IMR-90 (cell line): Measurements from ENCODE around the gene POMGNT1. TPM values are rescaled to one million over a fixed set of nuclear protein-coding genes. Genes with fewer than 3 reads are reported as not detected.

ENCODE experiments used
- ATAC-seq: fragments of 200-7000 bp; cut with Tn5 transposase; 2 replicates; pipeline ENCODE4 v1.9.1; 2020; ENCODE audit warnings: low read depth, mild to moderate bottlenecking, moderate library complexity
- BruUV-seq: library from RNA; stranded (reverse); fragments of 400-500 nt; replicated peaks from 2 replicates; lab custom pipeline; 2021; lab: Mats Ljungman, UMichigan
- CTCF ChIA-PET: fragments of 300-600 bp; formaldehyde crosslinking; extraction: SDS; loops from one replicate; lab custom pipeline; 2021; ENCODE audit warnings: antibody characterized with exemption; lab: Yijun Ruan, JAX
- POLR2A ChIA-PET: fragments of 300-600 bp; sonication (Branson Sonifier 250); formaldehyde crosslinking; loops from one replicate; lab custom pipeline; 2022; ENCODE audit warnings: antibody characterized with exemption; ENCODE audit not compliant: unreplicated experiment; lab: Charles Lee
- DNase-seq: peaks from one replicate; pipeline ENCODE4 v3.0.0; 2013
- H2AFZ ChIP-seq: replicated peaks from 2 replicates; pipeline ENCODE3; 2013; ENCODE audit warnings: low read length, mild to moderate bottlenecking; ENCODE audit not compliant: poor library complexity
- H2AK5ac ChIP-seq: 2 replicates; pipeline ENCODE4 v1.6.1; 2013; ENCODE audit warnings: low read depth, low read length, inconsistent platforms
- H2AK9ac ChIP-seq: replicated peaks from 2 replicates; pipeline ENCODE3; 2013; ENCODE audit warnings: mild to moderate bottlenecking, low read depth, low read length, moderate library complexity; ENCODE audit not compliant: poor library complexity
- H2BK120ac ChIP-seq: 2 replicates; pipeline ENCODE4 v1.6.1; 2013; ENCODE audit warnings: low read depth, low read length, inconsistent platforms
- H2BK15ac ChIP-seq: 3 replicates; pipeline ENCODE4 v1.6.1; 2013; ENCODE audit warnings: low read depth, low read length, inconsistent platforms
- H2BK20ac ChIP-seq: 2 replicates; pipeline ENCODE4 v1.6.1; 2013; ENCODE audit warnings: low read depth, mild to moderate bottlenecking, inconsistent platforms, low read length, moderate library complexity
- H2BK5ac ChIP-seq: 2 replicates; pipeline ENCODE4 v1.6.1; 2013; ENCODE audit warnings: mild to moderate bottlenecking, low read depth, low read length, inconsistent platforms; ENCODE audit not compliant: poor library complexity, severe bottlenecking
- H3K14ac ChIP-seq: replicated peaks from 2 replicates; pipeline ENCODE4 v1.6.1; 2013; ENCODE audit warnings: low read depth, low read length, inconsistent platforms
- H3K18ac ChIP-seq: 2 replicates; pipeline ENCODE4 v1.6.1; 2013; ENCODE audit warnings: low read depth, low read length, control low read depth
- H3K23ac ChIP-seq: 2 replicates; pipeline ENCODE4 v1.6.1; 2013; ENCODE audit warnings: low read depth, low read length, inconsistent platforms
- H3K27ac ChIP-seq: 2 replicates; pipeline ENCODE4 v1.5.1; 2013; ENCODE audit warnings: mild to moderate bottlenecking, control low read depth, low read length; ENCODE audit not compliant: insufficient read depth
- H3K27me3 ChIP-seq: 2 replicates; pipeline ENCODE4 v1.6.1; 2013; ENCODE audit warnings: low read length; ENCODE audit not compliant: control insufficient read depth, insufficient read depth
- H3K36me3 ChIP-seq: 2 replicates; pipeline ENCODE4 v1.6.1; 2013; ENCODE audit warnings: low read length, mixed read lengths; ENCODE audit not compliant: control insufficient read depth, insufficient read depth
- H3K4ac ChIP-seq: 2 replicates; pipeline ENCODE4 v1.6.1; 2013; ENCODE audit warnings: low read depth, low read length, inconsistent platforms
- H3K4me1 ChIP-seq: 2 replicates; pipeline ENCODE4 v1.6.1; 2013; ENCODE audit warnings: low read length, mixed read lengths; ENCODE audit not compliant: control insufficient read depth, insufficient read depth
- H3K4me2 ChIP-seq: 2 replicates; pipeline ENCODE4 v1.6.1; 2013; ENCODE audit warnings: low read depth, mild to moderate bottlenecking, control low read depth, low read length, moderate library complexity
- H3K4me3 ChIP-seq: 2 replicates; pipeline ENCODE4 v1.5.1; 2013; ENCODE audit warnings: low read depth, mild to moderate bottlenecking, control low read depth, low read length, moderate library complexity; ENCODE audit not compliant: insufficient read depth
- H3K56ac ChIP-seq: 2 replicates; pipeline ENCODE4 v1.6.1; 2013; ENCODE audit warnings: low read length, inconsistent platforms; ENCODE audit not compliant: insufficient read depth; ENCODE audit errors: extremely low read depth
- H3K79me1 ChIP-seq, 2 experiments: 2 replicates each; pipeline ENCODE4 v1.6.1; 2013; ENCODE audit warnings: low read length in 2 of 2, inconsistent platforms in 1 of 2, low read depth in 1 of 2
- H3K9ac ChIP-seq: 2 replicates; pipeline ENCODE4 v1.6.1; 2013; ENCODE audit warnings: low read depth, low read length, control low read depth
- H3K9me1 ChIP-seq: 2 replicates; pipeline ENCODE4 v1.6.1; 2013; ENCODE audit warnings: low read length, inconsistent platforms; ENCODE audit not compliant: insufficient read depth
- H3K9me3 ChIP-seq: 2 replicates; pipeline ENCODE4 v1.6.1; 2013; ENCODE audit warnings: low read length; ENCODE audit not compliant: control insufficient read depth, insufficient read depth
- H4K20me1 ChIP-seq: 2 replicates; pipeline ENCODE4 v1.6.1; 2013; ENCODE audit warnings: low read length, inconsistent platforms; ENCODE audit not compliant: insufficient read depth
- H4K5ac ChIP-seq: 2 replicates; pipeline ENCODE4 v1.6.1; 2013; ENCODE audit warnings: mild to moderate bottlenecking, low read depth, low read length, control low read depth
- H4K8ac ChIP-seq, 2 experiments: 2 replicates each; pipeline ENCODE4 v1.6.1; 2013; ENCODE audit warnings: low read depth in 2 of 2, low read length in 2 of 2, control low read depth in 1 of 2, inconsistent platforms in 1 of 2
- H4K91ac ChIP-seq: 2 replicates; pipeline ENCODE4 v1.6.1; 2013; ENCODE audit warnings: low read depth, low read length, inconsistent platforms; ENCODE audit not compliant: insufficient read depth
- BHLHE40 ChIP-seq: fragments of 150-350 bp; IDR thresholded peaks from 2 replicates; pipeline ENCODE4 v1.6.1; 2016; ENCODE audit warnings: mild to moderate bottlenecking, low read depth, low read length
- CEBPB ChIP-seq: IDR thresholded peaks from 2 replicates; pipeline ENCODE4 v1.6.1; 2012; ENCODE audit warnings: low read depth, low read length, improper control_type of control experiment
- CHD1 ChIP-seq: IDR thresholded peaks from 2 replicates; pipeline ENCODE4 v1.6.1; 2012; ENCODE audit warnings: low read depth, low read length, improper control_type of control experiment
- FOS ChIP-seq: fragments of 150-350 bp; IDR thresholded peaks from 2 replicates; pipeline ENCODE4 v1.6.1; 2016; ENCODE audit warnings: low read depth, low read length
- MAFK ChIP-seq: IDR thresholded peaks from 2 replicates; pipeline ENCODE4 v1.6.1; 2012; ENCODE audit warnings: low read depth, low read length, improper control_type of control experiment
- MAZ ChIP-seq: IDR thresholded peaks from 2 replicates; pipeline ENCODE4 v1.6.1; 2012; ENCODE audit warnings: low read depth, mild to moderate bottlenecking, low read length, improper control_type of control experiment, moderate library complexity, borderline replicate concordance
- MXI1 ChIP-seq: IDR thresholded peaks from 2 replicates; pipeline ENCODE4 v1.6.1; 2012; ENCODE audit warnings: low read depth, mild to moderate bottlenecking, low read length, moderate library complexity, borderline replicate concordance
- NFE2L2 ChIP-seq: fragments of 150-350 bp; IDR thresholded peaks from 2 replicates; pipeline ENCODE4 v1.6.1; 2016; ENCODE audit warnings: low read depth, mild to moderate bottlenecking, low read length
- POLR2A ChIP-seq: IDR thresholded peaks from 2 replicates; pipeline ENCODE4 v1.6.1; 2012; ENCODE audit warnings: mild to moderate bottlenecking, low read depth, low read length
- RAD21 ChIP-seq: IDR thresholded peaks from 2 replicates; pipeline ENCODE4 v1.6.1; 2012; ENCODE audit warnings: low read length, improper control_type of control experiment
- RCOR1 ChIP-seq: IDR thresholded peaks from 2 replicates; pipeline ENCODE4 v1.6.1; 2012; ENCODE audit warnings: mild to moderate bottlenecking, low read length, improper control_type of control experiment; ENCODE audit not compliant: insufficient replicate concordance
- RFX5 ChIP-seq: IDR thresholded peaks from 2 replicates; pipeline ENCODE4 v1.8.0; 2012; ENCODE audit warnings: low read depth, mild to moderate bottlenecking, low read length, moderate library complexity
- SMC3 ChIP-seq: fragments of 150-350 bp; IDR thresholded peaks from 2 replicates; pipeline ENCODE4 v1.6.1; 2016; ENCODE audit warnings: low read depth, mild to moderate bottlenecking, antibody characterized with exemption, low read length, moderate library complexity
- dilution Hi-C: fragments of 300-500 bp; cut with HindIII; formaldehyde crosslinking; loops from one replicate; pipeline ENCODE4 v1.14.3; 2018; ENCODE audit warnings: low sequenced_read_pairs; ENCODE audit not compliant: unreplicated experiment
- in situ Hi-C: fragments of 300-500 bp; cut with MboI; formaldehyde crosslinking; loops from 3 replicates; pipeline ENCODE4 v1.14.3; 2019; ENCODE audit warnings: low sequenced_read_pairs, inconsistent platforms, mixed read lengths
- intact Hi-C: fragments of 100-400 bp; cut with micrococcal nuclease; formaldehyde crosslinking; loops from 2 replicates; pipeline ENCODE4 v1.10.0; 2022
- polyA plus RNA-seq, 3 experiments: library from polyadenylated mRNA; depleted of rRNA; stranded (reverse); fragments of >200 nt; gene quantifications; 2 replicates each; pipeline ENCODE4 v1.2.3, GENCODE V29; 2012; ENCODE audit warnings: low replicate concordance in 1 of 3
- total RNA-seq: library from RNA; depleted of rRNA; stranded (reverse); fragments of >200 nt; gene quantifications from 2 replicates; pipeline ENCODE4 v1.2.3, GENCODE V29; 2012
- TF ChIP-seq, protein P1 (sequence below): fragments of 150-350 bp; IDR thresholded peaks from 2 replicates; pipeline ENCODE4 v1.6.1; 2016; ENCODE audit warnings: low read depth, mild to moderate bottlenecking, low read length, moderate library complexity, borderline replicate concordance

The POMGNT1 gene
- total and polyA plus RNA-seq, 2 of the 4 experiments (the other 2 are of a cell fraction): 54.8 to 65.3 TPM

GRCh38 chr1:46215504-46215903, 17.3 kb upstream of the POMGNT1 start:
- Histone ChIP-seq H3K79me1 (no peaks in the 10 kb centered on the region), H2AK5ac (no peak overlapping the region), H3K56ac (no peak overlapping the region), H4K5ac (no peak overlapping the region), H4K8ac (no peak overlapping the region), H3K4me1 (peaks cover 3% of the 10 kb centered on the region), H2BK20ac (no peak overlapping the region), H3K9me3 (no peaks in the 10 kb centered on the region), H3K14ac (no peak overlapping the region), H3K27me3 (no peaks in the 10 kb centered on the region), H3K4me3 (no peak overlapping the region), H4K20me1 (no peaks in the 10 kb centered on the region), H3K36me3 (peaks cover 2% of the 10 kb centered on the region; the same call in 1 of the 2 replicates), H2BK5ac (no peak overlapping the region), H3K27ac (no peak overlapping the region), H2AK9ac (no peak overlapping the region), H3K4ac (no peak overlapping the region), H2AFZ (no peak overlapping the region), H3K18ac (no peak overlapping the region), H2BK15ac (no peak overlapping the region), H2BK120ac (no peak overlapping the region), H3K9me1 (0 out of 2 replicates have a peak, but pooled peaks cover 6% of the 10 kb centered on the region), H3K4me2 (no peak overlapping the region), H4K91ac (no peak overlapping the region), H3K23ac (no peak overlapping the region), H3K9ac (no peak overlapping the region)
- no peak for TF ChIP-seq RFX5
- TF ChIP-seq MAFK: no peak
- no peak for TF ChIP-seq MXI1
- TF ChIP-seq, protein P1, sequence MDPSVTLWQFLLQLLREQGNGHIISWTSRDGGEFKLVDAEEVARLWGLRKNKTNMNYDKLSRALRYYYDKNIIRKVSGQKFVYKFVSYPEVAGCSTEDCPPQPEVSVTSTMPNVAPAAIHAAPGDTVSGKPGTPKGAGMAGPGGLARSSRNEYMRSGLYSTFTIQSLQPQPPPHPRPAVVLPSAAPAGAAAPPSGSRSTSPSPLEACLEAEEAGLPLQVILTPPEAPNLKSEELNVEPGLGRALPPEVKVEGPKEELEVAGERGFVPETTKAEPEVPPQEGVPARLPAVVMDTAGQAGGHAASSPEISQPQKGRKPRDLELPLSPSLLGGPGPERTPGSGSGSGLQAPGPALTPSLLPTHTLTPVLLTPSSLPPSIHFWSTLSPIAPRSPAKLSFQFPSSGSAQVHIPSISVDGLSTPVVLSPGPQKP: no peak
- no peak for TF ChIP-seq RAD21
- no peak for TF ChIP-seq MAZ
- no peak for TF ChIP-seq RCOR1
- TF ChIP-seq CHD1: no peak
- no peak for TF ChIP-seq FOS
- TF ChIP-seq POLR2A: no peak
- TF ChIP-seq BHLHE40: no peak
- no peak for TF ChIP-seq SMC3
- TF ChIP-seq NFE2L2: no peak
- TF ChIP-seq CEBPB: no peak
- in situ Hi-C loops: no loop called here
- CTCF ChIA-PET: interaction anchor here (0.6 to 1.0 kb wide), 2 partner anchors 8 to 17 kb away, joined by 4 to 5 read pairs; partner anchors contain the start of gene POMGNT1
- BruUV-seq: no TSS peak
- intact Hi-C loops: no loop called here
- no peak for DNase-seq
- POLR2A ChIA-PET: no interaction called here
- ATAC-seq: no peak
- dilution Hi-C loops: no loop called here
